Gastrocnemius medialis (tissue), 4 donors: ENCODE data around the gene ADRM1. TPM values are rescaled to one million over a fixed set of nuclear protein-coding genes. Genes with fewer than 3 reads are reported as not detected.

Experiments used
- ATAC-seq, 2 donors: fragments of 150-250 bp; one replicate each; pipeline ENCODE4 v1.9.1; 2016
- DNase-seq, 2 donors: peaks; one replicate each; pipeline ENCODE4 v3.0.0-alpha.2; 2019
- H3K27ac ChIP-seq, 4 donors: fragments of 200-600 bp; sonication (generic); 1 replicate in 1 of 4; 2 replicates in 3 of 4; pipeline ENCODE4 v1.5.1; 2016 to 2018; ENCODE audit warnings: mild to moderate bottlenecking in 2 of 4, moderate library complexity in 1 of 4
- H3K27me3 ChIP-seq, 3 donors: fragments of 200-600 bp; sonication (generic) in 2 of 3; 1 replicate in 1 of 3; 2 replicates in 2 of 3; pipeline versions ENCODE4 v1.5.1 to v1.6.0; 2016 to 2019; ENCODE audit warnings: mild to moderate bottlenecking in 1 of 3, moderate library complexity in 1 of 3
- H3K36me3 ChIP-seq, 2 donors: fragments of 200-600 bp; sonication (generic) in 1 of 2; one replicate each; pipeline ENCODE4 v1.5.1; 2017 to 2018
- H3K4me1 ChIP-seq, 2 donors: fragments of 200-600 bp; sonication (generic) in 1 of 2; one replicate each; pipeline ENCODE4 v1.5.1; 2016 to 2017; ENCODE audit warnings: mild to moderate bottlenecking in 2 of 2
- H3K4me3 ChIP-seq, 4 donors: fragments of 200-600 bp; sonication (generic) in 3 of 4; 1 replicate in 1 of 4; 2 replicates in 3 of 4; pipeline ENCODE4 v1.5.1; 2016 to 2019; ENCODE audit warnings: mild to moderate bottlenecking in 2 of 4
- H3K9me3 ChIP-seq, 3 donors: fragments of 200-600 bp; sonication (generic) in 2 of 3; 1 replicate in 1 of 3; 2 replicates in 2 of 3; pipeline ENCODE4 v1.5.1; 2016 to 2019
- POLR2A ChIP-seq, 2 donors: fragments of 450-650 bp; IDR thresholded peaks; one replicate each; pipeline ENCODE4 v1.6.1; 2017; ENCODE audit warnings: antibody characterized with exemption in 2 of 2, mild to moderate bottlenecking in 2 of 2, moderate library complexity in 2 of 2
- in situ Hi-C, 4 donors: fragments of 200-750 bp; cut with MboI; loops; one replicate each; pipeline versions ENCODE4 v1.15.0 to v1.8.0; 2017; ENCODE audit warnings: low sequenced_read_pairs in 4 of 4
- intact Hi-C: fragments of 100-400 bp; cut with DNase I; formaldehyde crosslinking; loops from one replicate; pipeline ENCODE4 v1.15.1; 2023; ENCODE audit warnings: low total_unique reads
- total RNA-seq, 4 donors: library from RNA; depleted of rRNA; stranded (reverse); fragments of >200 nt; gene quantifications; one replicate each; pipeline versions ENCODE4 v1.1.0 to v1.2.3, GENCODE V29; 2016
- TF ChIP-seq, protein P1 (sequence below), 5 experiments: fragments of 450-650 bp in 3 of 5; fragments of 200-600 bp in 2 of 5; sonication (generic) in 2 of 5; IDR thresholded peaks in 4 of 5; conservative IDR thresholded peaks in 1 of 5; 1 replicate in 4 of 5; 2 replicates in 1 of 5; pipeline ENCODE4 v1.5.1; 2016 to 2019; ENCODE audit warnings: antibody characterized with exemption in 5 of 5, mild to moderate bottlenecking in 3 of 5, moderate library complexity in 3 of 5

Gene ADRM1
- total RNA-seq, 4 donors from 2014 or later: 389 to 644 (median 611) TPM

DNA sequence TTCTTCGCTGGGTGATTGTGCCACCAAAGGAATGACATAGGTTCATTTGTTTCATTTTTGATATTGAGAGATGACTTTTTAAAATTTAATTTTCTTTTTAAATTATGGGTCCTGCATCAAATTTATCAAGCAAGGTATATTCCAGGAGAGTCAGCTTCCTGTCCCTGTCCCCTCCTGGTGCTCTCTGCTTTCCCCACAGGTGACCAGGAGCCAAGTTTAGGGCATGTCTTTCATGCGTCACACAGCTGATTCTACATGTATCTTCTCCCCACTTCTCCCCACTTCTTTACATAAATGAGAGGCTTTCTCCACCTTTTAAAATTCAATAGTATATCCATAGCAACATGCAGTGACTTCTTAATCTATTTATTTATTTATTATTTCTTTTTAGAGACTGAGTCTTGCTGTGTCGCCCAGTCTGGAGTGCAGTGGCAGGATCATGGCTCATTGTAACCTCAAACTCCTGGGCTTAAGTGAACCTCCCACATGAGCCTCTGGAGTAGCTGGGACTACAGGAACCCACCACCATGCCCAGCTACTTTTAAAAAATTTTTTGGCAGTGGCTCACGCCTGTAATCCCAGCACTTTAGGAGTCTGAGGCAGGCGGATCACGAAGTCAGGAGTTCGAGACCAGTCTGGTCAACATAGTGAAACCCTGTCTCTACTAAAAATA, 34.4 kb upstream of the ADRM1 start:
- in situ Hi-C loops: no loop called here
- intact Hi-C loops: no loop called here
- peaks cover 24% of the 10 kb centered on the region in 2 donors for H3K4me1 ChIP-seq
- H3K36me3 ChIP-seq: peaks cover 0 to 41% of the 10 kb centered on the region in 2 donors
- DNase-seq (peak in 1 of 2 donors; percentile 49), ATAC-seq (peak; percentile 53 to 57)
- H3K4me3 ChIP-seq: no peak overlapping the region
- H3K27me3 ChIP-seq: no peaks in the 10 kb centered on the region
- no peaks in the 10 kb centered on the region for H3K9me3 ChIP-seq
- TF ChIP-seq, protein P1, sequence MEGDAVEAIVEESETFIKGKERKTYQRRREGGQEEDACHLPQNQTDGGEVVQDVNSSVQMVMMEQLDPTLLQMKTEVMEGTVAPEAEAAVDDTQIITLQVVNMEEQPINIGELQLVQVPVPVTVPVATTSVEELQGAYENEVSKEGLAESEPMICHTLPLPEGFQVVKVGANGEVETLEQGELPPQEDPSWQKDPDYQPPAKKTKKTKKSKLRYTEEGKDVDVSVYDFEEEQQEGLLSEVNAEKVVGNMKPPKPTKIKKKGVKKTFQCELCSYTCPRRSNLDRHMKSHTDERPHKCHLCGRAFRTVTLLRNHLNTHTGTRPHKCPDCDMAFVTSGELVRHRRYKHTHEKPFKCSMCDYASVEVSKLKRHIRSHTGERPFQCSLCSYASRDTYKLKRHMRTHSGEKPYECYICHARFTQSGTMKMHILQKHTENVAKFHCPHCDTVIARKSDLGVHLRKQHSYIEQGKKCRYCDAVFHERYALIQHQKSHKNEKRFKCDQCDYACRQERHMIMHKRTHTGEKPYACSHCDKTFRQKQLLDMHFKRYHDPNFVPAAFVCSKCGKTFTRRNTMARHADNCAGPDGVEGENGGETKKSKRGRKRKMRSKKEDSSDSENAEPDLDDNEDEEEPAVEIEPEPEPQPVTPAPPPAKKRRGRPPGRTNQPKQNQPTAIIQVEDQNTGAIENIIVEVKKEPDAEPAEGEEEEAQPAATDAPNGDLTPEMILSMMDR (IDR thresholded peaks at IDR 0.05 in 4 of 5, conservative IDR thresholded peaks at IDR 0.05 in 1 of 5): no peak
- TF ChIP-seq POLR2A (IDR thresholded peaks at IDR 0.05): no peak
- H3K27ac ChIP-seq: peak overlapping the region; percentile 90 to 97 (median 95)

DNA sequence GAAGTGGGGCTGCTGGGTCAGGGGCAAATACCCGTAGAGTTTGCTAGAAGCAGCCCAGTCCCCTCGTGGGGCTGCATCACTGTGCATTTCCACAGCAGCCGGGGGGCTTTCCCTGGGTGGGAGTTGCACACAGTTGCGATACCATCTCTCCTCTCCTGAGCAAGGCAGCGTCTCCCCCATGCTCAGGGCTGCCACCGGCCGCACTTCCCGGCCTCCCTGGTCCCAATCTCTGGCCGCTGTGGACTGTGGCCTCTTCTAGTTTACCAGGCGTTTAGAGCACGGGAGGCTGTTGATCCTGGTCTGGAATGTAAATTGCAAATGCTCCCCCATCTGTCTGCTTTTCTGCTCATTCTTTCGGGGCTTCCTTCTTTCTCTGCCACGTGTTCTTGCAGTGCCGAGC, 33.4 kb upstream of the ADRM1 start:
- Histone ChIP-seq H3K9me3 (no peaks in the 10 kb centered on the region), H3K27me3 (no peaks in the 10 kb centered on the region), H3K4me1 (peaks cover 24% of the 10 kb centered on the region in 2 donors), H3K4me3 (no peak overlapping the region), H3K36me3 (peaks cover 0 to 39% of the 10 kb centered on the region in 2 donors), H3K27ac (peak overlapping the region; percentile 90 to 97 (median 95))
- in situ Hi-C loops: no loop called here
- intact Hi-C loops: no loop called here
- DNase-seq (no peak), ATAC-seq (no peak)
- TF ChIP-seq, protein P1 (IDR thresholded peaks at IDR 0.05 in 4 of 5, conservative IDR thresholded peaks at IDR 0.05 in 1 of 5): no peak
- TF ChIP-seq POLR2A (IDR thresholded peaks at IDR 0.05): no peak

DNA sequence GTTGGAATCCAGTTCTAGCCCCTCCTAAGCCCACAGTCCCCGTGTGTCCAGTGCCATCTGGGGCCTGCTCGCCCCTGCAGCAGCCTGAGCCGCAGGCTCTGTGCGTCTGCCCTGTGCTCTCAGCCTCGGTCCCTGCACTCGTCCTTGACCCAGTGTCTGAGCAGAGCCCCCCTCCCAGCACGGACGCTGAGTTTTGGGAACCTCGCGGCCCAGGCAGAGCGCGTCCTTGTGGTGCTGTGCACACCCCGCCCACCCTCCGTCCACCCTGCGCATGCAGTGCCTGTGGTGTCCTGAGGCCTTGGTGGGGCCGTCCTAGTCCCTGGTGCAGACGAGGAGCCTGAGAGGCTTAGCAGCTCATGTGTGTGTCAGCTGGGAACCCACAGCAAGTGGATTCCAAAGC, 32.9 kb upstream of the ADRM1 start:
- in situ Hi-C loops: no loop called here
- H3K4me1 ChIP-seq: peaks cover 24% of the 10 kb centered on the region in 2 donors
- H3K27ac ChIP-seq: peak overlapping the region; percentile 24 to 96 (median 92)
- no peaks in the 10 kb centered on the region for H3K9me3 ChIP-seq
- H3K36me3 ChIP-seq: peaks cover 0 to 34% of the 10 kb centered on the region in 2 donors
- intact Hi-C loops: no loop called here
- DNase-seq (no peak), ATAC-seq (no peak)
- H3K27me3 ChIP-seq: no peaks in the 10 kb centered on the region
- TF ChIP-seq, protein P1 (IDR thresholded peaks at IDR 0.05 in 4 of 5, conservative IDR thresholded peaks at IDR 0.05 in 1 of 5): no peak
- no peak for TF ChIP-seq POLR2A (IDR thresholded peaks at IDR 0.05)
- no peak overlapping the region for H3K4me3 ChIP-seq

GRCh38 chr20:62272200-62272599, 30.6 kb upstream of the ADRM1 start:
- H3K27ac ChIP-seq: peak overlapping the region in 1 of 4 donors; percentile 29
- TF ChIP-seq POLR2A (IDR thresholded peaks at IDR 0.05): no peak
- TF ChIP-seq, protein P1 (IDR thresholded peaks at IDR 0.05 in 4 of 5, conservative IDR thresholded peaks at IDR 0.05 in 1 of 5): no peak
- in situ Hi-C loops (no loop called here), intact Hi-C loops (no loop called here)
- H3K4me1 ChIP-seq: peaks cover 31 to 35% of the 10 kb centered on the region in 2 donors
- DNase-seq (no peak), ATAC-seq (no peak)
- no peaks in the 10 kb centered on the region for H3K27me3 ChIP-seq
- H3K4me3 ChIP-seq: no peak overlapping the region
- peaks cover 0 to 19% of the 10 kb centered on the region in 2 donors for H3K36me3 ChIP-seq
- H3K9me3 ChIP-seq: no peaks in the 10 kb centered on the region
